HepG2 (cell line): ENCODE measurements around the gene TMOD3. TPM values are rescaled to one million over a fixed set of nuclear protein-coding genes. Genes with fewer than 3 reads are reported as not detected.

Experiments used
- ATAC-seq: fragments of 200-7000 bp; cut with Tn5 transposase; 3 replicates; pipeline ENCODE4 v1.9.1; 2020; ENCODE audit warnings: mild to moderate bottlenecking, moderate library complexity
- BruUV-seq: library from RNA; stranded (reverse); fragments of 400-500 nt; replicated peaks from 2 replicates; lab custom pipeline; 2021; lab: Mats Ljungman, UMichigan
- CTCF ChIA-PET: fragments of 300-600 bp; formaldehyde crosslinking; extraction: SDS; loops from one replicate; lab custom pipeline; 2021; ENCODE audit warnings: low total read pairs, inconsistent platforms, low intra/inter-chr PET ratio; lab: Yijun Ruan, JAX
- POLR2A ChIA-PET: fragments of 350-600 bp; sonication (Branson Sonifier 250); formaldehyde crosslinking; loops from one replicate; lab custom pipeline; 2020; ENCODE audit warnings: antibody characterized with exemption, inconsistent platforms; lab: Yijun Ruan, JAX
- DNase-seq: peaks from one replicate; pipeline ENCODE4 v3.0.0-alpha.2; 2015; ENCODE audit warnings: low spot score
- FAIRE-seq: peaks from 3 replicates; lab custom pipeline; 2011; peaks lifted over from hg19 to GRCh38; lab: Jason Lieb, UNC
- H2AFZ ChIP-seq: one replicate; pipeline ENCODE4 v1.6.1; 2011; ENCODE audit warnings: low read length, inconsistent platforms
- H3K27ac ChIP-seq: fragments of 300-600 bp; 3 replicates; pipeline ENCODE4 v1.8.0; 2011; ENCODE audit warnings: mixed run types, mild to moderate bottlenecking, mixed read lengths, low read length, inconsistent platforms; ENCODE audit not compliant: insufficient read depth; ENCODE audit errors: extremely low read length
- H3K27me3 ChIP-seq, 2 experiments: fragments of 200-600 bp in 1 of 2; 2 replicates in 1 of 2; 3 replicates in 1 of 2; pipeline versions ENCODE4 v1.6.0 to v1.8.0; 2011; ENCODE audit warnings: low read length in 2 of 2, mild to moderate bottlenecking in 2 of 2, moderate library complexity in 2 of 2, inconsistent platforms in 1 of 2; ENCODE audit not compliant: insufficient read depth in 2 of 2, control insufficient read depth in 1 of 2
- H3K36me3 ChIP-seq, 2 experiments: fragments of 200-600 bp in 1 of 2; replicated peaks in 1 of 2; 2 replicates in 1 of 2; 3 replicates in 1 of 2; pipeline versions ENCODE4 v1.5.1 to v1.8.0; 2011; ENCODE audit warnings: low read length in 2 of 2, inconsistent platforms in 1 of 2; ENCODE audit not compliant: insufficient read depth in 2 of 2, control insufficient read depth in 1 of 2
- H3K4me1 ChIP-seq: 2 replicates; pipeline ENCODE4 v1.5.1; 2012; ENCODE audit warnings: low read length, inconsistent platforms; ENCODE audit not compliant: insufficient read depth
- H3K4me2 ChIP-seq: 2 replicates; pipeline ENCODE4 v1.6.0; 2011; ENCODE audit warnings: low read depth, low read length, inconsistent platforms
- H3K4me3 ChIP-seq, 3 experiments: fragments of 200-600 bp in 1 of 3; sonication (generic), shearing (Covaris generic) in 1 of 3; replicated peaks in 1 of 3; 2 replicates each; pipeline ENCODE4 v1.5.1; 2011 to 2016; ENCODE audit warnings: low read length in 3 of 3, inconsistent platforms in 2 of 3, low read depth in 2 of 3, mild to moderate bottlenecking in 2 of 3, control low read depth in 1 of 3, mixed read lengths in 1 of 3; ENCODE audit not compliant: insufficient read depth in 1 of 3
- H3K79me2 ChIP-seq: one replicate; pipeline ENCODE4 v1.6.1; 2011; ENCODE audit warnings: low read length, inconsistent platforms; ENCODE audit not compliant: insufficient read depth
- H3K9ac ChIP-seq: 2 replicates; pipeline ENCODE4 v1.6.0; 2011; ENCODE audit warnings: mild to moderate bottlenecking, low read depth, low read length, inconsistent platforms; ENCODE audit not compliant: insufficient read depth
- H3K9me3 ChIP-seq: 2 replicates; pipeline ENCODE4 v1.5.1; 2012; ENCODE audit warnings: mild to moderate bottlenecking, low read length
- H4K20me1 ChIP-seq: 2 replicates; pipeline ENCODE4 v1.6.0; 2011; ENCODE audit warnings: inconsistent platforms, mild to moderate bottlenecking, low read length, moderate library complexity; ENCODE audit not compliant: insufficient read depth
- AHR ChIP-seq: IDR thresholded peaks from 2 replicates; pipeline ENCODE4 v1.6.1; 2018; ENCODE audit warnings: missing genetic modification reagents, missing compliant biosample characterization
- NFATC3 ChIP-seq: sonication (generic); formaldehyde crosslinking; IDR thresholded peaks from 2 replicates; pipeline ENCODE4 v1.5.1; 2020; ENCODE audit warnings: mild to moderate bottlenecking, missing genetic modification reagents
- NFE2L1 ChIP-seq: sonication (generic); formaldehyde crosslinking; IDR thresholded peaks from 2 replicates; pipeline ENCODE4 v1.4.0; 2020; ENCODE audit warnings: missing genetic modification reagents, mild to moderate bottlenecking, borderline replicate concordance
- RNF2 ChIP-seq: fragments of 450-650 bp; conservative IDR thresholded peaks from 2 replicates; pipeline ENCODE4 v1.6.1; 2016; ENCODE audit warnings: low read depth
- SATB2 ChIP-seq: sonication (generic); formaldehyde crosslinking; IDR thresholded peaks from 2 replicates; pipeline ENCODE4 v1.5.0; 2020; ENCODE audit warnings: missing genetic modification reagents
- ZKSCAN5 ChIP-seq: sonication (generic); formaldehyde crosslinking; IDR thresholded peaks from 2 replicates; pipeline ENCODE4 v1.5.1; 2020; ENCODE audit warnings: mild to moderate bottlenecking, missing genetic modification reagents
- ZNF17 ChIP-seq: sonication (generic); formaldehyde crosslinking; IDR thresholded peaks from 2 replicates; pipeline ENCODE4 v1.5.0; 2020; ENCODE audit warnings: mild to moderate bottlenecking, missing genetic modification reagents
- ZNF260 ChIP-seq: sonication (generic); formaldehyde crosslinking; IDR thresholded peaks from 2 replicates; pipeline ENCODE4 v1.4.0; 2020; ENCODE audit warnings: missing genetic modification reagents, low read depth, mild to moderate bottlenecking, borderline replicate concordance
- ZNF296 ChIP-seq: sonication (generic); formaldehyde crosslinking; conservative IDR thresholded peaks from 2 replicates; pipeline ENCODE4 v1.5.0; 2020; ENCODE audit warnings: mild to moderate bottlenecking, missing genetic modification reagents
- ZNF547 ChIP-seq: sonication (generic); formaldehyde crosslinking; IDR thresholded peaks from 2 replicates; pipeline ENCODE4 v1.5.1; 2020; ENCODE audit warnings: mild to moderate bottlenecking, missing genetic modification reagents
- WGBS: methylation state at CpG from one replicate; pipeline ENCODE4 v1.1.6; 2017; ENCODE audit warnings: low lambda C conversion rate; 5-methylcytosine and 5-hydroxymethylcytosine counted together
- in situ Hi-C: cut with HindIII; loops from 2 replicates; pipeline ENCODE4 v1.10.0; 2017; ENCODE audit warnings: low pct_unique_long_range_greater_than_20kb; ENCODE audit not compliant: extremely low pct_ligation_motif_present
- intact Hi-C: fragments of 100-400 bp; cut with micrococcal nuclease; formaldehyde crosslinking; loops from one replicate; pipeline ENCODE4 v1.10.0; 2022; ENCODE audit not compliant: unreplicated experiment
- polyA plus RNA-seq, 8 experiments: library from polyadenylated mRNA; depleted of rRNA in 3 of 8; stranded (reverse) in 7 of 8; unstranded in 1 of 8; fragments of >200 nt; fragmentation: Illumina TruSeq in 4 of 8; extraction: Trizol in 4 of 8; gene quantifications; 2 replicates each; pipeline versions ENCODE4 v1.2.1 to v1.2.3, GENCODE V29; 2011 to 2016; ENCODE audit warnings: low read depth in 4 of 8, missing spikeins in 1 of 8, mixed read lengths in 1 of 8; ENCODE audit not compliant: insufficient read depth in 1 of 8
- total RNA-seq, 5 experiments: library from RNA; depleted of rRNA; stranded (reverse); fragments of >200 nt; fragmentation: Illumina TruSeq; extraction: Trizol; gene quantifications; 2 replicates each; pipeline ENCODE4 v1.2.3, GENCODE V29; 2016; ENCODE audit warnings: low read depth in 1 of 5
- TF ChIP-seq, protein P1 (sequence below): sonication (generic); formaldehyde crosslinking; conservative IDR thresholded peaks from 2 replicates; pipeline ENCODE4 v1.4.0; 2020; ENCODE audit warnings: missing genetic modification reagents
- TF ChIP-seq, protein P2 (sequence below): sonication (generic); formaldehyde crosslinking; conservative IDR thresholded peaks from 2 replicates; pipeline ENCODE4 v1.4.0; 2020; ENCODE audit warnings: missing genetic modification reagents
- TF ChIP-seq, protein P3 (sequence below): sonication (generic); formaldehyde crosslinking; IDR thresholded peaks from 2 replicates; pipeline ENCODE4 v1.5.0; 2020; ENCODE audit warnings: missing genetic modification reagents
- TF ChIP-seq, protein P4 (sequence below): sonication (generic); IDR thresholded peaks from 2 replicates; pipeline ENCODE4 v1.6.1; 2016; ENCODE audit warnings: low read depth, borderline replicate concordance
- TF ChIP-seq, protein P5 (sequence below): fragments of 450-650 bp; IDR thresholded peaks from 2 replicates; pipeline ENCODE4 v1.6.1; 2017

TMOD3 gene
- total and polyA plus RNA-seq, 2 of the 13 experiments (the other 11 are each of a cell fraction or from before 2014, with no cell fraction given) = 5.1 to 23.2 TPM

DNA sequence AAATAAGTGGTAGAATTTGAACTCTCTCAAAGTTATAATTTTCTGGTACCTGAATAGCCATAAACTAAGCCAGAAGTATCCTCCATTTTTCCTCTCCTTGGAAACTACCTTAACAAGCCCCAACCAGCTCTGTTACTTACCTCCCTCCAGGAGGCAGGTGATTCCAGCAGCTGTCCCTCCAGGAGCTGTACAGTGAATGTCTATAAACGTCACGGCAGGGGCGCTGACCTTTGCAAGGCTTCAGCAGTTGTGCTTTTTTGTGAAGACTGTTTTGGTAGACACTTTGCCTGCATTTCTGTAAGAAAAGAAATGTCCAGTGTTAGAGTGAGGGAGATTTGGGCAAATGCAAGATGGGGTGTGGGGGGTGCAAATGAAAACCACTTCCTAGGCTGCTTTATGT is 75.0 kb downstream of the TMOD3 start (continued):
- no peak for TF ChIP-seq NFATC3 (CRISPR knock-in tag)
- no peak for TF ChIP-seq ZNF547 (CRISPR knock-in tag)
- no peak for TF ChIP-seq RNF2

DNA sequence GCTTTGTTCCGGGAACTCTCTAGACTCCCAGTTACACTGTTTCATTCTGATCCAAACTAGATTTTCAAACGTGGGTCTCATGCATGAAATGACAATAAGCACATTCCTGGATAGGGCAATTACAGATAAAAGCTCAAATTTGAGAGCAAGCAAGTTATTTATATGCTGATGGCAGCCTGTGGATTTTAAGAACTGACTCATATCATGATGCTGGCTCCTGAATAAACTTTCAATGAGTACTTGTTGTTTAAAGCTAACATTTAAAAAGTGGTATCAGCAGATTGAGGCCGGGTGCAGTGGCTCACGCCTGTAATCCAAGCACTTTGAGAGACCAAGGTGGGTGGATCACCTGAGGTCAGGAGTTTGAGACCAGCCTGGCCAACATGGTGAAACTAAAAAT is 75.5 kb downstream of the TMOD3 start:
- H3K36me3 ChIP-seq = peaks cover 6 to 30% of the 10 kb centered on the region in 2 experiments
- H3K9ac ChIP-seq = no peak overlapping the region
- intact Hi-C loops (loop anchor here (5.0 kb wide), 2 partner anchors 73 to 123 kb away; no protein-coding TSS in a partner anchor), in situ Hi-C loops (loop anchor here (25.0 kb wide), 1 partner anchor 268 kb away; no protein-coding TSS in a partner anchor)
- 81% methylated on average over 4 of the region's 4 CpGs for WGBS
- DNase-seq (no peak), FAIRE-seq (no peak), ATAC-seq (no peak)
- no peaks in the 10 kb centered on the region for H3K9me3 ChIP-seq
- H3K4me1 ChIP-seq = peaks cover 28% of the 10 kb centered on the region
- no TSS peak for BruUV-seq
- no peak overlapping the region for H3K4me3 ChIP-seq
- H4K20me1 ChIP-seq = no peaks in the 10 kb centered on the region
- no peak overlapping the region for H2AFZ ChIP-seq
- no peaks in the 10 kb centered on the region for H3K79me2 ChIP-seq
- H3K27ac ChIP-seq = no peak overlapping the region
- no peaks in the 10 kb centered on the region for H3K27me3 ChIP-seq
- H3K4me2 ChIP-seq = no peak overlapping the region
- POLR2A ChIA-PET = no interaction called here
- CTCF ChIA-PET = no interaction called here
- TF ChIP-seq AHR (CRISPR knock-in tag) = no peak
- no peak for TF ChIP-seq SATB2 (CRISPR knock-in tag)
- TF ChIP-seq, protein P1, sequence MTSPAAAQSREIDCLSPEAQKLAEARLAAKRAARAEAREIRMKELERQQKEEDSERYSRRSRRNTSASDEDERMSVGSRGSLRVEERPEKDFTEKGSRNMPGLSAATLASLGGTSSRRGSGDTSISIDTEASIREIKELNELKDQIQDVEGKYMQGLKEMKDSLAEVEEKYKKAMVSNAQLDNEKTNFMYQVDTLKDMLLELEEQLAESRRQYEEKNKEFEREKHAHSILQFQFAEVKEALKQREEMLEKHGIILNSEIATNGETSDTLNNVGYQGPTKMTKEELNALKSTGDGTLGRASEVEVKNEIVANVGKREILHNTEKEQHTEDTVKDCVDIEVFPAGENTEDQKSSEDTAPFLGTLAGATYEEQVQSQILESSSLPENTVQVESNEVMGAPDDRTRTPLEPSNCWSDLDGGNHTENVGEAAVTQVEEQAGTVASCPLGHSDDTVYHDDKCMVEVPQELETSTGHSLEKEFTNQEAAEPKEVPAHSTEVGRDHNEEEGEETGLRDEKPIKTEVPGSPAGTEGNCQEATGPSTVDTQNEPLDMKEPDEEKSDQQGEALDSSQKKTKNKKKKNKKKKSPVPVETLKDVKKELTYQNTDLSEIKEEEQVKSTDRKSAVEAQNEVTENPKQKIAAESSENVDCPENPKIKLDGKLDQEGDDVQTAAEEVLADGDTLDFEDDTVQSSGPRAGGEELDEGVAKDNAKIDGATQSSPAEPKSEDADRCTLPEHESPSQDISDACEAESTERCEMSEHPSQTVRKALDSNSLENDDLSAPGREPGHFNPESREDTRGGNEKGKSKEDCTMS (CRISPR knock-in tag) = no peak
- TF ChIP-seq, protein P2, sequence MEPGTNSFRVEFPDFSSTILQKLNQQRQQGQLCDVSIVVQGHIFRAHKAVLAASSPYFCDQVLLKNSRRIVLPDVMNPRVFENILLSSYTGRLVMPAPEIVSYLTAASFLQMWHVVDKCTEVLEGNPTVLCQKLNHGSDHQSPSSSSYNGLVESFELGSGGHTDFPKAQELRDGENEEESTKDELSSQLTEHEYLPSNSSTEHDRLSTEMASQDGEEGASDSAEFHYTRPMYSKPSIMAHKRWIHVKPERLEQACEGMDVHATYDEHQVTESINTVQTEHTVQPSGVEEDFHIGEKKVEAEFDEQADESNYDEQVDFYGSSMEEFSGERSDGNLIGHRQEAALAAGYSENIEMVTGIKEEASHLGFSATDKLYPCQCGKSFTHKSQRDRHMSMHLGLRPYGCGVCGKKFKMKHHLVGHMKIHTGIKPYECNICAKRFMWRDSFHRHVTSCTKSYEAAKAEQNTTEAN (CRISPR knock-in tag) = no peak
- no peak for TF ChIP-seq NFE2L1 (CRISPR knock-in tag)
- TF ChIP-seq ZNF260 (CRISPR knock-in tag) = no peak
- no peak for TF ChIP-seq ZNF296 (CRISPR knock-in tag)
- TF ChIP-seq, protein P3, sequence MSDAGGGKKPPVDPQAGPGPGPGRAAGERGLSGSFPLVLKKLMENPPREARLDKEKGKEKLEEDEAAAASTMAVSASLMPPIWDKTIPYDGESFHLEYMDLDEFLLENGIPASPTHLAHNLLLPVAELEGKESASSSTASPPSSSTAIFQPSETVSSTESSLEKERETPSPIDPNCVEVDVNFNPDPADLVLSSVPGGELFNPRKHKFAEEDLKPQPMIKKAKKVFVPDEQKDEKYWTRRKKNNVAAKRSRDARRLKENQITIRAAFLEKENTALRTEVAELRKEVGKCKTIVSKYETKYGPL (CRISPR knock-in tag) = no peak
- TF ChIP-seq, protein P4, sequence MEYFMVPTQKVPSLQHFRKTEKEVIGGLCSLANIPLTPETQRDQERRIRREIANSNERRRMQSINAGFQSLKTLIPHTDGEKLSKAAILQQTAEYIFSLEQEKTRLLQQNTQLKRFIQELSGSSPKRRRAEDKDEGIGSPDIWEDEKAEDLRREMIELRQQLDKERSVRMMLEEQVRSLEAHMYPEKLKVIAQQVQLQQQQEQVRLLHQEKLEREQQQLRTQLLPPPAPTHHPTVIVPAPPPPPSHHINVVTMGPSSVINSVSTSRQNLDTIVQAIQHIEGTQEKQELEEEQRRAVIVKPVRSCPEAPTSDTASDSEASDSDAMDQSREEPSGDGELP = no peak
- TF ChIP-seq, protein P5, sequence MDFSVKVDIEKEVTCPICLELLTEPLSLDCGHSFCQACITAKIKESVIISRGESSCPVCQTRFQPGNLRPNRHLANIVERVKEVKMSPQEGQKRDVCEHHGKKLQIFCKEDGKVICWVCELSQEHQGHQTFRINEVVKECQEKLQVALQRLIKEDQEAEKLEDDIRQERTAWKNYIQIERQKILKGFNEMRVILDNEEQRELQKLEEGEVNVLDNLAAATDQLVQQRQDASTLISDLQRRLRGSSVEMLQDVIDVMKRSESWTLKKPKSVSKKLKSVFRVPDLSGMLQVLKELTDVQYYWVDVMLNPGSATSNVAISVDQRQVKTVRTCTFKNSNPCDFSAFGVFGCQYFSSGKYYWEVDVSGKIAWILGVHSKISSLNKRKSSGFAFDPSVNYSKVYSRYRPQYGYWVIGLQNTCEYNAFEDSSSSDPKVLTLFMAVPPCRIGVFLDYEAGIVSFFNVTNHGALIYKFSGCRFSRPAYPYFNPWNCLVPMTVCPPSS = no peak
- no peak for TF ChIP-seq ZNF17 (CRISPR knock-in tag)
- no peak for TF ChIP-seq ZKSCAN5
